Measurements from ENCODE around the gene WASF2. TPM values are rescaled to one million over a fixed set of nuclear protein-coding genes. Genes with fewer than 3 reads are reported as not detected.

WASF2 gene
- polyA plus RNA-seq, 1 donor from 2014 or later = 2.5 TPM

- no peaks in the 10 kb centered on the region for H3K9me3 ChIP-seq (ENCODE audit: low read length)
- H3K9me2 ChIP-seq (ENCODE audit: insufficient read depth, low read length) = no peaks in the 10 kb centered on the region
- TF ChIP-seq RAD21 (conservative IDR thresholded peaks at IDR 0.05) (no peak), MXI1 (conservative IDR thresholded peaks at IDR 0.05; ENCODE audit: poor library complexity, severe bottlenecking) (no peak), EP300 (conservative IDR thresholded peaks at IDR 0.05; ENCODE audit: poor library complexity, severe bottlenecking) (no peak), TAF1 (IDR thresholded peaks at IDR 0.05; ENCODE audit: low read depth) (no peak), CTCF (IDR thresholded peaks at IDR 0.05; ENCODE audit: poor library complexity, severe bottlenecking) (no peak), SMC3 (conservative IDR thresholded peaks at IDR 0.05; ENCODE audit: poor library complexity) (no peak), REST (IDR thresholded peaks at IDR 0.05; ENCODE audit: borderline replicate concordance) (no peak), POLR2AphosphoS5 (IDR thresholded peaks at IDR 0.05) (no peak), EZH2 (IDR thresholded peaks at IDR 0.05; ENCODE audit: borderline replicate concordance, insufficient read depth, low read length, poor library complexity, severe bottlenecking) (no peak)
- H4K20me1 ChIP-seq (ENCODE audit: insufficient read depth) = no peaks in the 10 kb centered on the region
- H3K79me2 ChIP-seq (replicated peaks; ENCODE audit: insufficient read depth, low read length) = no peaks in the 10 kb centered on the region
- no peak overlapping the region for H3K4me3 ChIP-seq (ENCODE audit: low read length)
- no peaks in the 10 kb centered on the region for H3K27me3 ChIP-seq (ENCODE audit: insufficient read depth, low read depth, low read length)
- no peaks in the 10 kb centered on the region for H3F3A ChIP-seq (ENCODE audit: insufficient read depth, low read length, poor library complexity, severe bottlenecking)
- no peak overlapping the region for H2AFZ ChIP-seq (ENCODE audit: low read depth, low read length)
- peak overlapping the region; percentile 57 for H3K27ac ChIP-seq (ENCODE audit: low read length)
- H3K9ac ChIP-seq (ENCODE audit: low read length) = peak overlapping the region; percentile 40
- no peak overlapping the region for H3K4me2 ChIP-seq (ENCODE audit: low read length)
- H3K36me3 ChIP-seq (ENCODE audit: insufficient read depth, low read length) = no peaks in the 10 kb centered on the region
Observed at GRCh38 chr1:27400082-27400962, 89.6 kb downstream of the WASF2 start.

- H2AFZ ChIP-seq (ENCODE audit: low read depth, low read length) = no peak overlapping the region
- no peaks in the 10 kb centered on the region for H3K9me2 ChIP-seq (ENCODE audit: insufficient read depth, low read length)
- no peaks in the 10 kb centered on the region for H4K20me1 ChIP-seq (ENCODE audit: insufficient read depth)
- peak overlapping the region; percentile 57 for H3K27ac ChIP-seq (ENCODE audit: low read length)
- TF ChIP-seq POLR2AphosphoS5 (IDR thresholded peaks at IDR 0.05) (no peak), MXI1 (conservative IDR thresholded peaks at IDR 0.05; ENCODE audit: poor library complexity, severe bottlenecking) (no peak), REST (IDR thresholded peaks at IDR 0.05; ENCODE audit: borderline replicate concordance) (peak; percentile 38), EP300 (conservative IDR thresholded peaks at IDR 0.05; ENCODE audit: poor library complexity, severe bottlenecking) (no peak)
- H3K36me3 ChIP-seq (ENCODE audit: insufficient read depth, low read length) = no peaks in the 10 kb centered on the region
- no peak overlapping the region for H3K4me3 ChIP-seq (ENCODE audit: low read length)
- no peaks in the 10 kb centered on the region for H3K79me2 ChIP-seq (replicated peaks; ENCODE audit: insufficient read depth, low read length)
- no peaks in the 10 kb centered on the region for H3K9me3 ChIP-seq (ENCODE audit: low read length)
- peak overlapping the region; percentile 40 for H3K9ac ChIP-seq (ENCODE audit: low read length)
- no peaks in the 10 kb centered on the region for H3K27me3 ChIP-seq (ENCODE audit: insufficient read depth, low read depth, low read length)
- H3F3A ChIP-seq (ENCODE audit: insufficient read depth, low read length, poor library complexity, severe bottlenecking) = no peaks in the 10 kb centered on the region
- H3K4me2 ChIP-seq (ENCODE audit: low read length) = no peak overlapping the region
Observed at GRCh38 chr1:27399251-27400025, 90.5 kb downstream of the WASF2 start.
